ENCODE results near the gene PAAF1.
"Not testable (repeated sequence)": the region's sequence is repeated elsewhere in the genome, so short reads cannot be mapped to it uniquely, and the experiment has no call there.

Gene PAAF1, protein sequence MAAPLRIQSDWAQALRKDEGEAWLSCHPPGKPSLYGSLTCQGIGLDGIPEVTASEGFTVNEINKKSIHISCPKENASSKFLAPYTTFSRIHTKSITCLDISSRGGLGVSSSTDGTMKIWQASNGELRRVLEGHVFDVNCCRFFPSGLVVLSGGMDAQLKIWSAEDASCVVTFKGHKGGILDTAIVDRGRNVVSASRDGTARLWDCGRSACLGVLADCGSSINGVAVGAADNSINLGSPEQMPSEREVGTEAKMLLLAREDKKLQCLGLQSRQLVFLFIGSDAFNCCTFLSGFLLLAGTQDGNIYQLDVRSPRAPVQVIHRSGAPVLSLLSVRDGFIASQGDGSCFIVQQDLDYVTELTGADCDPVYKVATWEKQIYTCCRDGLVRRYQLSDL

GRCh38 chr11:73876424-73877310 is at the start of gene PAAF1, which contains the start of gene COA4:
Gene PAAF1, plus strand, starts transcription at chr11:73876999. Its CDS starts 23 bp downstream, at chr11:73877022.
Gene COA4, minus strand, starts transcription at chr11:73876846. Its CDS starts 3,468 bp downstream, at chr11:73873378.
- peak; percentile 93 for DNase-seq (ENCODE audit: low spot score)

DNA sequence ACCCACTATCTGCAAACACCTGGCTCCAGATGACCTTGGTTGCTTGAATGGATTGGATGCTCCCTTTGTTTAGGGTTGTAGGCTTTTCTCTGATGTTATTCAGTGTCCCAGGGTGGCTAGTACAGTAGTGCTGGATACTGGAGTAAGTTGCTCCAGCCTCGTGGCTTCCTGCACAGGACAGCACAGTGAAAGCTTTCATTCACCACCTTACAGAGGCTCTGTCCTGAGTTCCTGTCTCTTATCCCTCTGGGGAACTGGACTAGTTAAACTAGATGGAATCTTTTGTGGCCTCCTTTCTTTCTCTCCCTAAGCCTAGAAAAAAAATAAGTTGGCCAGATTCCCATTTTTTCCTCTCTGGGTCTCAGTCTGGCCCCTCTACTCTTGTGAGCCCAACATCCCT is 46.5 kb upstream of the PAAF1 start:
- DNase-seq (ENCODE audit: low spot score): no peak

DNA sequence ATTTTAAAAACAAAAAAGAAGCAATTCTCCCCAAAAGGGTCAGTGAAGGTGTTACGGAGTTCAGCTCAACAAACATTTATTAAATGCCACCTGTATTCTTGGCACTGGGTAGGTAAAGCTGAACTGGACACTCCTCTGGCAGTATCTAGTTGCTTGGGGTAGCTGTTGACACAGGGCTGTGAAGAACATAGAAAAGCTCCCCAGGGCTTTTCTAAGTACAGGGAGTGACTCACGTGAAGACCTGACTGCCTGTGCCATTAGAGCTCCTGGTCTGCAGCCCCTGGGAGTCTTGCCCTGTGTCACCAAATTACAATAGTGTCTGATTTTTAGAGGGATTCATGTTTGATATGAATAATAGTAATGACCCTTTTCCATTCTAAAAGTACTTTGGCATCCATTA is 43.7 kb upstream of the PAAF1 start:
- DNase-seq (ENCODE audit: low spot score): no peak

- no peak for DNase-seq (ENCODE audit: low spot score)
Observed at GRCh38 chr11:73838443-73839122, 38.2 kb upstream of the PAAF1 start.

GRCh38 chr11:73839123-73839457 is 37.7 kb upstream of the PAAF1 start:
- DNase-seq (ENCODE audit: low spot score): no peak

GRCh38 chr11:73851046-73851764 is 25.6 kb upstream of the PAAF1 start:
- no peak for DNase-seq (ENCODE audit: low spot score)

- DNase-seq (ENCODE audit: low spot score): no peak
Observed at GRCh38 chr11:73852049-73852448, 24.8 kb upstream of the PAAF1 start.

- DNase-seq (ENCODE audit: low spot score): no peak
Observed at GRCh38 chr11:73854680-73855079, 22.1 kb upstream of the PAAF1 start.

- DNase-seq (ENCODE audit: low spot score): no peak
Observed at GRCh38 chr11:73856031-73856567, 20.7 kb upstream of the PAAF1 start.

GRCh38 chr11:73859671-73860070 is 17.1 kb upstream of the PAAF1 start:
- no peak for DNase-seq (ENCODE audit: low spot score)

DNA sequence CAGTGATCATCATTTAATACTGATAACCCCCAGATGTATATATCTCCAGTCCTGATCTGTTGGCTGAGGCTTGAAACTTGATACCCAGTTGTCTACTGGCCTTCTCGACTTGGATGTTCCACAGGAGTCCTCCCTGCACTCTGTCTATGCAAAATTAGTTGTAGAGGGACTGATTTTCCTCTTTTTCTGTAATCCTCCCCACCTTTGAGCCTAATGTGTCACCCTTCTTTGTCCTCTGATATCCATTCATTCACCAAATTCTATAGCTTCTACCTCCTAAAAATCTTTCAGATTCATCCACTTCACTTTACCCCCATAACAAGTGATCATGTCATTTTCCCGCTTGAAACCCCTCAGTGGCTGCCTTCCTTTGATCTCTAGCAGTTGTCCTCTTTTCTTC is 16.6 kb upstream of the PAAF1 start:
- no peak for DNase-seq (ENCODE audit: low spot score)

DNA sequence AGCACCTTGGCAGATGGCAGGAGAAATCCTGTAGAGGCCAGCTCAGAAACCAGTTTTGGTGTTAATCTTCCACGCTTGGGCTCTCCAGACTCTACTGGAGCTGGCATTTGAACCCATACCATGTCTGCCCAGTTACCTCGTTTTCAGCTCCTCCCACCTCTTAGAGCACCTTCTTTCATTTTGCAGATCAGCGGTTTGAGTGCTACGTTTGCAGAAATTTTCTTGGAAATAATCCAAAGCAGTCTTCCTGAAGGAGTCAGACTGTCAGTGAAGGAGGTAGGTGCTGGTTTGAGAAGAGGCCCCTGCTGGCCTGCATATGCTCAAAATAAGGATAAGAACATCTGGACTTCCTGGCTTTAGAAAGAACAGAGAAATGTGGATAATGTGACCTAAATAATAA is 13.8 kb upstream of the PAAF1 start:
- no peak for DNase-seq (ENCODE audit: low spot score)

GRCh38 chr11:73866095-73866579 is 10.7 kb upstream of the PAAF1 start:
- no peak for DNase-seq (ENCODE audit: low spot score)

DNA sequence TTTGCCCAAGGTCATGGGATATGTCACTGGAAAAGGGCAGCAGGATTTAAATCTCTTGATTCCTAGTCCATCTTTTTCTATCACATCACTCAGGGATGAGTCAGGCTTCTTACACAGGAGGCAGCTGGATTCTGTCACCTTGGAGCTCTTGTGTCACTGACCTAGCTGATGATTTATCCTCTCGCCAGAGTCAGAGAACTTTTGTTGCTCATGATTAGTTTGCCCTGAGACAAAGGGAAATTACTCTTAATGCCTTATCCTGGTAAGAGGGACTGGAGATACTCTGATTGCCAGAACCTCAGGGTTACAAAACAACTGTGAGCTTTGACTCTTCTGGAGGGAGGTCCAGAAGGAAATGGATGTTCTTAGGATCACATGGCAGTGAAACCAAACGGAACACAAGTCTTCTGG is 10.2 kb upstream of the PAAF1 start:
- DNase-seq (ENCODE audit: low spot score): no peak

- DNase-seq (ENCODE audit: low spot score): no peak
Observed at GRCh38 chr11:73869332-73869949, 7.4 kb upstream of the PAAF1 start.

GRCh38 chr11:73870261-73870660 is 6.5 kb upstream of the PAAF1 start:
- DNase-seq (ENCODE audit: low spot score): no peak

DNA sequence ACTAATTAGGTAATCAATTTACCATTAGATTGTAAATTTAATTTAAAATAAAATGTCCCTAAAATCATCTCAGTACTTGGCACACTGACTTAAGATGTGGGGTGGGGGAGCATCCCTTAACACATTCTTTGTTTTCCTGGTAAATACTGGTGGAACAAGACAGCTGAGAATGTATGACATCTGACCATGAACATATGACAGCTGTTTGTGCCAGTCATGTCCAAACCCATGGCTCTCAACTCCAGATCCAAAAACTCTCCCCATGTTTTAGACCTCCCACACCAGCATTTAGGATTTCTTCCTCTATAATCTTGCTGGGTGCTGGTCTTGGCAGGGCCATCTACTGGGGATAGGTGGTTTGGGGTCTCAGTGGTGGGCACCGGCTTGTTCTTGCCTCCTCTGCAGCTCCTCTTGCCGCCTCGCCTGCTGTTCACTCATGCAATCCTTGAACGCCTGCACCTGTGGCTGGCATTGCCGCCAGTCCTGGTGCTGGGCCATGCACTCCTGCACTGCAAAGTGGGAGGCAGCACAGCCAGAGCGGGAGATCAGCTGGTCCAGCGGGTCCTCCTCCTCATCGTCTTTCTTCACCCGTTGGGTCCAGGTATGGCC is 3.9 kb upstream of the PAAF1 start:
- DNase-seq (ENCODE audit: low spot score): no peak

GRCh38 chr11:73875380-73875779 is 1.4 kb upstream of the PAAF1 start:
- DNase-seq (ENCODE audit: low spot score): no peak

DNA sequence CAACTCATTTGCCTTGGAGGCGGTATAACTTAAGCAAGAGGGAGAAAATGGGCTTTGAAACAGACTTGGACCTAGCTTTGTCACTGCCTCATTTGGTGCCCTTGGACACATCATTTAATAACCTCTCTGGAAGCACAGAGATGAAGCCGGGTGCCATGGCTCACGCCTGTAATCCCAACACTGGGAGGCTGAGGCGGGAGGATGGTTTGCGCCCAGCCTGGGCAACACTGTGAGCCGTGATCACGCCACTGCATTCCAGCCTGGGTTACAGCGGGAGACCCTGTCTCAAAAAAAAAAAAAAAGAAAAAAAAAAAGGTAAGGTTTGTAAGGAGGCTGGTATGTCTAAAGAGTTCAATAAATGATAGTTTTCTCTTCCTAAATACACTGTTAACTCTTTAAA is 959 bp upstream of the PAAF1 start:
- DNase-seq (ENCODE audit: low spot score): no peak

- no peak for DNase-seq (ENCODE audit: low spot score)
Observed at GRCh38 chr11:73878771-73879170, 2.0 kb downstream of the PAAF1 start.

DNA sequence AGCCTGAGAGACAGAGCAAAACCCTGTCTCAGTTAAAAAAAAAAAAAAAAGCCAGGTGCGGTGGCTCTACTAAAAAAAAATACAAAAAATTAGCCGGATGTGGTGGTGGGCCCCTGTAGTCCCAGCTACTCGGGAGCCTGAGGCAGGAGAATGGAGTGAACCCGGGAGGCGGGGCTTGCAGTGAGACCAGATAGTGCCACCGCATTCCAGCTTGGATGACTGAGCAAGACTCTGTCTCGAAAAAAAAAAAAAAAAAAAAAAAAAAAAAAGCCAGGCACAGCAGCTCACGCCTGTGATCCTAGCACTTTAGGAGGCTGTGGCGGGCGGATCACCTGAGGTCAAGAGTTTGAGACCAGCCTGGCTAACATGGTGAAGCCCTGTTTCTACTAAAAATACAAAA is 3.6 kb downstream of the PAAF1 start:
- not testable (repeated sequence) for DNase-seq (ENCODE audit: low spot score)
